Right lobe of liver (tissue), 6 donors: ENCODE results near the gene CLSTN2. TPM values are rescaled to one million over a fixed set of nuclear protein-coding genes. Genes with fewer than 3 reads are reported as not detected.

Experiments
- ATAC-seq, 4 donors: fragments of 200-7000 bp; cut with Tn5 transposase; one replicate each; pipeline ENCODE4 v1.9.1; 2020; ENCODE audit warnings: mild to moderate bottlenecking in 4 of 4, moderate library complexity in 4 of 4
- DNase-seq, 3 donors: peaks; one replicate each; pipeline ENCODE4 v3.0.0-alpha.2; 2020
- H3K27ac ChIP-seq, 3 donors: fragments of 200-600 bp; one replicate each; pipeline ENCODE4 v1.8.0; 2022
- H3K27me3 ChIP-seq, 2 donors: fragments of 200-600 bp; one replicate each; pipeline ENCODE4 v1.8.0; 2022
- H3K36me3 ChIP-seq, 4 donors: fragments of 200-600 bp; sonication (generic) in 1 of 4; one replicate each; pipeline versions ENCODE4 v1.5.1 to v1.8.0; 2017 to 2022; ENCODE audit warnings: control low read depth in 1 of 4
- H3K4me1 ChIP-seq, 4 donors: fragments of 200-600 bp; sonication (generic) in 1 of 4; one replicate each; pipeline versions ENCODE4 v1.5.1 to v1.8.0; 2017 to 2022; ENCODE audit warnings: control low read depth in 1 of 4
- H3K4me3 ChIP-seq, 3 donors: fragments of 200-600 bp; one replicate each; pipeline ENCODE4 v1.8.0; 2022
- H3K9me3 ChIP-seq, 4 donors: fragments of 200-600 bp; sonication (generic) in 1 of 4; one replicate each; pipeline versions ENCODE4 v1.5.1 to v1.8.0; 2017 to 2022; ENCODE audit warnings: control low read depth in 1 of 4
- POLR2A ChIP-seq: fragments of 450-650 bp; IDR thresholded peaks from one replicate; pipeline ENCODE4 v1.6.1; 2017; ENCODE audit warnings: antibody characterized with exemption, mild to moderate bottlenecking
- WGBS: methylation state at CpG from one replicate; pipeline ENCODE4 v1.1.6; 2018; ENCODE audit warnings: low coverage, low lambda C conversion rate; ENCODE audit not compliant: insufficient coverage; ENCODE audit errors: missing lambda C conversion rate; 5-methylcytosine and 5-hydroxymethylcytosine counted together
- intact Hi-C, 2 donors: fragments of 100-400 bp; cut with DNase I; formaldehyde crosslinking; loops; one replicate each; pipeline versions ENCODE4 v1.11.2 to v1.14.1; 2022
- total RNA-seq, 6 experiments: library from RNA; depleted of rRNA in 2 of 6; stranded (reverse); fragments of >200 nt in 2 of 6; fragmentation: NEBNext Ultra II Directional in 3 of 6; extraction: Animal tissue kit (Norgen Biotek cat#: 25700) in 3 of 6; gene quantifications; one replicate each; pipeline versions ENCODE4 v1.1.0 to v1.2.4, GENCODE V29; 2016 to 2023
- TF ChIP-seq, protein P1 (sequence below), 4 donors: fragments of 200-600 bp in 3 of 4; fragments of 450-650 bp in 1 of 4; IDR thresholded peaks; one replicate each; pipeline versions ENCODE4 v1.5.1 to v1.8.0; 2016 to 2022; ENCODE audit warnings: antibody characterized with exemption in 4 of 4, mild to moderate bottlenecking in 2 of 4
- donor health status: DM: no; HTN: yes; CAD: no.
- donor health status: DM: no; HTN: no; CAD: no.
- donor health status: DM: no; HTN: no; CAD: no.
- donor health status: DM: no; HTN: yes; CAD: no.
- donor health status: DM: no; HTN: yes; CAD: no.

The CLSTN2 gene
- total RNA-seq, 6 experiments from 2014 or later: 1.0 to 3.3 (median 2.0) TPM

DNA sequence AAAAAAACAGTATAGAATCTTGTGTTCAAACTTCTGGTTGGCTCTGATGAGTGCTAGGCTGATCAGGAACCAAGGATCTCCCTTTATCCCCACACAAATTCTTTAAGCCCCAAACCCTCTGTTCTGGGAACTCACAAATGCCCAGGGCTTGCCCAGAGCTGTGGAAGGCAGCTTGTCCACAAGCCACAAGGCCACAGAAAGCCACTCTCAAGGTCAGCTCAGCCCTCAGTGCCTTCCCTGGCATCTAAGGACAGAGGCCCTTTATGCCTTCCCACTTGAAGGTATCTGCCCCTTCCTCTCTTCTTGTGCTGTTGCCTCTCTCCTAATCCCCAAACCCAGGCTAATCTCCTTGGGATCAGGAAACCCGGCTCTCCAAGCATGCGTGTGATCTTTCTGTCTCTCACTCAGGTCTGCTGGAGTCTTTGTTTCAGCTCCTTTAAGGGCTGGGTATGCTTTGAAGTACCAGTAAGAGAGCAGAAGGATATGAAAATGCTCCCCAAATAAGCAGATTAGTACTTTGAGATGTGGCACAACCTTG is 597.9 kb downstream of the CLSTN2 start:
- ATAC-seq (no peak), DNase-seq (no peak)
- TF ChIP-seq, protein P1, sequence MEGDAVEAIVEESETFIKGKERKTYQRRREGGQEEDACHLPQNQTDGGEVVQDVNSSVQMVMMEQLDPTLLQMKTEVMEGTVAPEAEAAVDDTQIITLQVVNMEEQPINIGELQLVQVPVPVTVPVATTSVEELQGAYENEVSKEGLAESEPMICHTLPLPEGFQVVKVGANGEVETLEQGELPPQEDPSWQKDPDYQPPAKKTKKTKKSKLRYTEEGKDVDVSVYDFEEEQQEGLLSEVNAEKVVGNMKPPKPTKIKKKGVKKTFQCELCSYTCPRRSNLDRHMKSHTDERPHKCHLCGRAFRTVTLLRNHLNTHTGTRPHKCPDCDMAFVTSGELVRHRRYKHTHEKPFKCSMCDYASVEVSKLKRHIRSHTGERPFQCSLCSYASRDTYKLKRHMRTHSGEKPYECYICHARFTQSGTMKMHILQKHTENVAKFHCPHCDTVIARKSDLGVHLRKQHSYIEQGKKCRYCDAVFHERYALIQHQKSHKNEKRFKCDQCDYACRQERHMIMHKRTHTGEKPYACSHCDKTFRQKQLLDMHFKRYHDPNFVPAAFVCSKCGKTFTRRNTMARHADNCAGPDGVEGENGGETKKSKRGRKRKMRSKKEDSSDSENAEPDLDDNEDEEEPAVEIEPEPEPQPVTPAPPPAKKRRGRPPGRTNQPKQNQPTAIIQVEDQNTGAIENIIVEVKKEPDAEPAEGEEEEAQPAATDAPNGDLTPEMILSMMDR (IDR thresholded peaks at IDR 0.05): no peak
- TF ChIP-seq POLR2A: no peak
- no peak overlapping the region for H3K4me3 ChIP-seq
- no peaks in the 10 kb centered on the region for H3K9me3 ChIP-seq
- no peaks in the 10 kb centered on the region for H3K27me3 ChIP-seq
- no peaks in the 10 kb centered on the region for H3K36me3 ChIP-seq
- WGBS: 33% methylated on average over 2 of the region's 2 CpGs
- H3K27ac ChIP-seq: no peak overlapping the region
- intact Hi-C loops: no loop called here
- no peaks in the 10 kb centered on the region for H3K4me1 ChIP-seq

DNA sequence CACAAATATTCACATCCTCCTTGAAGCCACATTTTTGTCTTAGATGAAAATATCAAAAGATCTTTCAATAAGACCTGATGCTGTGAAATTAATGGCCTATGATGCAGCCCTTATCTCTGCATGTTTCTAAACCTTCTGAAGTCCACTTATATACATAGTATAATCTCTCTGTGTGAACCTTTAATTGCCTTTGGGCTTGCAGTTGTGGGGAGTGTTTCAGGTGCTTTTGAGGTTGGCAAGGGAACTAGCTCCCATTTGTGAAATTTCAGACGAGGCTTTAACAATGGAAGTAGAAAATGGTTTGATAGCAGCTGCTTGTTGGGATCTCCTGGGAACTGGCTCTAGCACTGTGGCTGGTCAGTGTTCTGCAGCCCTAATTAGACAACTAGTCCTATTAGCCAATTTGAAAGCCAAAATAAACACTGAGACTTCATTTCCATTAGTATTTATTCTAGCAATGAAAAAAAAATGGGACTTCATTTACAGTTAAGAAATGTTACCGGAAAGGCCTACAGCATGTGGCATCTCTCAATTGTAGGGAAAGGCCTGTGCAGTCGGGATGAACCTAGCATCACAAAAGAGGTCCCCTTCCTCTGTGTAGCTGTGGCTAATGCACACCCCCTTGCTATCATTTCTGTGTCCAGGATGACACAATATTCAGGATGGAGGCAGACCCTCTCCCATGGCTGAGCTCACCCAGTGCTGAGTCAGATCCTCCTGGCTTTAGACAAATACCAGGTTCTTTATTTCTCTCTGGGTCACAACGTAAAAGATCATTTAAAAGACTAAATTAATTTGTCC is 602.1 kb downstream of the CLSTN2 start:
- Histone ChIP-seq H3K27me3 (no peaks in the 10 kb centered on the region), H3K9me3 (no peaks in the 10 kb centered on the region), H3K4me3 (no peak overlapping the region), H3K27ac (no peak overlapping the region), H3K4me1 (no peaks in the 10 kb centered on the region), H3K36me3 (no peaks in the 10 kb centered on the region)
- DNase-seq (no peak), ATAC-seq (no peak)
- no peak for TF ChIP-seq POLR2A
- TF ChIP-seq, protein P1 (IDR thresholded peaks at IDR 0.05): no peak
- intact Hi-C loops: no loop called here
- 51% methylated on average over 3 of the region's 4 CpGs for WGBS

DNA sequence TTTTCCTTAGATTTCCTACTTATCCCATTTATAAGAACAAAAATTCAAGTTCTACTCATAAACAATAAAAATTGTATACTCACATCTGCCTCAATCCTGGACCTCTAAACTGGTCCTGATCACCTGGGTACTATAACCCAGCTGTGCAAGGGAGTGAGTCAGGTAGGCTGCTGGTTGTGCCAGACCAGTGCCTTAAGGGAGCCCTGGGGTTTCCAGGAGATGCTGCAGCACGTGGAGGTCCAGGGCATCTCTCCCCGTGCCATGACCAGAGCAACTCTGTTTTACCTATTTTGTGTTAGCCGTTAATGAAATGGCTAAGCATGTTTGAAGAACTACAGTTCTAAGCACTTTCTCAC is 602.7 kb downstream of the CLSTN2 start:
- no peak for DNase-seq
- 93% methylated on average over 2 of the region's 3 CpGs for WGBS
- H3K4me1 ChIP-seq: no peaks in the 10 kb centered on the region
- no peaks in the 10 kb centered on the region for H3K9me3 ChIP-seq
- TF ChIP-seq, protein P1 (IDR thresholded peaks at IDR 0.05): no peak
- no peak for TF ChIP-seq POLR2A
- H3K27me3 ChIP-seq: no peaks in the 10 kb centered on the region
- ATAC-seq: no peak
- H3K27ac ChIP-seq: no peak overlapping the region
- no peaks in the 10 kb centered on the region for H3K36me3 ChIP-seq
- no peak overlapping the region for H3K4me3 ChIP-seq
- intact Hi-C loops: no loop called here

DNA sequence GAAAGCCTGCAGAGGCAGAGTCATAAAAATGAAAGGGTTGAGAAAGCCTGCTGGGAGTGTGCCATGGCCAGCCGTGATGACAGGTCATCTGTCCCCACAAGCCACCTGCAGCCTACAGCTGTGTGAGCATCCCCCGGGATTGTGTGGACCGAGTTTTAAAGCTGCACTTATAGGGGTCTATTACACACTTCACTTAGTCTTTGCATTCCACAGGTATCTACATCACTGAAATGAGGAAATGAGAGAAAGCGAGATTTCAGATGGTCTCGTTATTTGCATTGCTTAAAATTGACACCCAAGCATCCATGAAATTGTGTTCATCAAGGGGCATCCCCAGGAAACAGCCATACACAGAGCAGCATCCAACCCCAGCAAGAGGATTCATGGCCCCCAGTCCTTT is 605.3 kb downstream of the CLSTN2 start:
- Histone ChIP-seq H3K27ac (no peak overlapping the region), H3K4me3 (no peak overlapping the region), H3K36me3 (no peaks in the 10 kb centered on the region), H3K9me3 (no peaks in the 10 kb centered on the region), H3K4me1 (no peaks in the 10 kb centered on the region), H3K27me3 (no peaks in the 10 kb centered on the region)
- ATAC-seq (no peak), DNase-seq (no peak)
- intact Hi-C loops: no loop called here
- 74% methylated on average over 4 of the region's 5 CpGs for WGBS
- TF ChIP-seq, protein P1 (IDR thresholded peaks at IDR 0.05): no peak
- TF ChIP-seq POLR2A: no peak
